K562 (cell line): ENCODE results near the gene TRUB2. TPM values are rescaled to one million over a fixed set of nuclear protein-coding genes. Genes with fewer than 3 reads are reported as not detected.
A peak's percentile ranks its signal among the peaks of the same experiment; 100 is the strongest.

ENCODE experiments used
- ATAC-seq: fragments of 200-7000 bp; cut with Tn5 transposase; 3 replicates; pipeline ENCODE4 v1.9.1; 2020; ENCODE audit warnings: moderate library complexity
- Bru-seq: library from RNA; stranded (reverse); fragments of 400-500 nt; gene quantifications from one replicate; lab custom pipeline; 2021; lab: Mats Ljungman, UMichigan
- BruChase-seq, 2 experiments: library from RNA; stranded (reverse); fragments of 400-500 nt; gene quantifications; one replicate each; lab custom pipeline; 2021; lab: Mats Ljungman, UMichigan
- BruUV-seq: library from RNA; stranded (reverse); fragments of 400-500 nt; replicated peaks from 2 replicates; lab custom pipeline; 2021; lab: Mats Ljungman, UMichigan
- CTCF ChIA-PET: fragments of 300-600 bp; formaldehyde crosslinking; extraction: SDS; loops from one replicate; lab custom pipeline; 2021; ENCODE audit warnings: low intra/inter-chr PET ratio; lab: Yijun Ruan, JAX
- POLR2A ChIA-PET: fragments of 300-600, 350-650 bp; sonication (Branson Sonifier 250); formaldehyde crosslinking; extraction: SDS; loops from one replicate; lab custom pipeline; 2021; ENCODE audit warnings: antibody characterized with exemption, inconsistent platforms; lab: Yijun Ruan, JAX
- DNase-seq, 4 experiments: peaks; one replicate each; pipeline versions ENCODE4 v3.0.0 to v3.0.0-alpha.2; 2011 to 2018; ENCODE audit warnings: low spot score in 3 of 4, mixed read lengths in 3 of 4; ENCODE audit errors: extremely low read depth in 1 of 4
- FAIRE-seq: peaks from 2 replicates; lab custom pipeline; 2011; peaks lifted over from hg19 to GRCh38; lab: Jason Lieb, UNC
- H2AFZ ChIP-seq: 2 replicates; pipeline ENCODE4 v1.6.0; 2011; ENCODE audit warnings: low read depth, low read length, control low read depth, inconsistent platforms
- H3K27ac ChIP-seq: fragments of 200-600 bp; 3 replicates; pipeline ENCODE4 v1.8.0; 2011; ENCODE audit warnings: low read depth, mild to moderate bottlenecking, control low read depth, inconsistent platforms, low read length, moderate library complexity, mixed read lengths; ENCODE audit errors: extremely low read depth
- H3K27me3 ChIP-seq, 2 experiments: fragments of 300-600 bp in 1 of 2; 2 replicates in 1 of 2; 3 replicates in 1 of 2; pipeline versions ENCODE4 v1.6.0 to v1.8.0; 2011; ENCODE audit warnings: inconsistent platforms in 2 of 2, low read length in 2 of 2, mild to moderate bottlenecking in 1 of 2, mixed read lengths in 1 of 2, moderate library complexity in 1 of 2; ENCODE audit not compliant: control insufficient read depth in 2 of 2, insufficient read depth in 2 of 2
- H3K36me3 ChIP-seq: fragments of 300-600 bp; 3 replicates; pipeline ENCODE4 v1.8.0; 2011; ENCODE audit warnings: mild to moderate bottlenecking, low read length, inconsistent platforms; ENCODE audit not compliant: control insufficient read depth, insufficient read depth
- H3K4me1 ChIP-seq, 2 experiments: fragments of 200-600 bp in 1 of 2; replicated peaks in 1 of 2; 2 replicates in 1 of 2; 3 replicates in 1 of 2; pipeline versions ENCODE4 v1.5.1 to v1.8.0; 2011; ENCODE audit warnings: inconsistent platforms in 2 of 2, low read length in 2 of 2, mild to moderate bottlenecking in 1 of 2, mixed read lengths in 1 of 2, moderate library complexity in 1 of 2; ENCODE audit not compliant: control insufficient read depth in 2 of 2, insufficient read depth in 2 of 2
- H3K4me2 ChIP-seq: 2 replicates; pipeline ENCODE4 v1.6.1; 2011; ENCODE audit warnings: low read length, control low read depth, inconsistent platforms, mixed read lengths; ENCODE audit not compliant: insufficient read depth
- H3K4me3 ChIP-seq: fragments of 200-600 bp; sonication (generic), shearing (Covaris generic); 2 replicates; pipeline ENCODE4 v1.5.1; 2016; ENCODE audit warnings: control low read depth, inconsistent platforms
- H3K79me2 ChIP-seq: fragments of 200-600 bp; 3 replicates; pipeline ENCODE4 v1.8.0; 2011; ENCODE audit warnings: low read length, inconsistent platforms; ENCODE audit not compliant: control insufficient read depth, insufficient read depth
- H3K9ac ChIP-seq, 2 experiments: 2 replicates each; pipeline versions ENCODE4 v1.6.0 to v1.6.1; 2011; ENCODE audit warnings: low read depth in 2 of 2, low read length in 2 of 2, control low read depth in 1 of 2, inconsistent platforms in 1 of 2, mild to moderate bottlenecking in 1 of 2, mixed read lengths in 1 of 2; ENCODE audit not compliant: insufficient read depth in 1 of 2
- H3K9me1 ChIP-seq: one replicate; pipeline ENCODE4 v1.6.0; 2011; ENCODE audit warnings: inconsistent platforms, mild to moderate bottlenecking, low read length, moderate library complexity; ENCODE audit not compliant: control insufficient read depth, insufficient read depth
- H3K9me3 ChIP-seq: replicated peaks from 2 replicates; pipeline ENCODE4 v1.5.1; 2011; ENCODE audit warnings: low read depth, low read length, inconsistent platforms; ENCODE audit not compliant: control insufficient read depth, insufficient read depth
- H4K20me1 ChIP-seq: replicated peaks from 2 replicates; pipeline ENCODE4 v1.6.1; 2011; ENCODE audit warnings: low read length, inconsistent platforms, mixed read lengths; ENCODE audit not compliant: control insufficient read depth, insufficient read depth
- ARHGAP35 ChIP-seq: fragments of 450-650 bp; IDR thresholded peaks from 2 replicates; pipeline ENCODE4 v1.6.1; 2018; ENCODE audit not compliant: partially characterized antibody
- BRD9 ChIP-seq: fragments of 450-650 bp; IDR thresholded peaks from 2 replicates; pipeline ENCODE4 v1.6.1; 2018; ENCODE audit warnings: low read depth; ENCODE audit not compliant: partially characterized antibody
- DPF2 ChIP-seq: fragments of 450-650 bp; IDR thresholded peaks from 2 replicates; pipeline ENCODE4 v1.6.1; 2016
- EGR1 ChIP-seq: fragments of 450-650 bp; conservative IDR thresholded peaks from 2 replicates; pipeline ENCODE4 v1.6.1; 2017; ENCODE audit warnings: mild to moderate bottlenecking
- FOXA3 ChIP-seq, 2 experiments: fragments of 450-650 bp in 1 of 2; sonication (generic) in 1 of 2; formaldehyde crosslinking; IDR thresholded peaks in 1 of 2; conservative IDR thresholded peaks in 1 of 2; 2 replicates each; pipeline versions ENCODE4 v1.4.0 to v1.8.0; 2020 to 2022; ENCODE audit warnings: mild to moderate bottlenecking in 2 of 2, missing genetic modification reagents in 1 of 2
- LARP7 ChIP-seq: fragments of 450-650 bp; IDR thresholded peaks from 2 replicates; pipeline ENCODE4 v1.6.1; 2016
- NR4A1 ChIP-seq, 2 experiments: fragments of 250-450 bp in 1 of 2; fragments of 450-650 bp in 1 of 2; sonication (Bioruptor Pico) in 1 of 2; IDR thresholded peaks; 2 replicates each; pipeline versions ENCODE4 v1.4.0 to v1.6.1; 2016 to 2020; ENCODE audit warnings: mild to moderate bottlenecking in 2 of 2, missing compliant biosample characterization in 1 of 2, missing genetic modification characterization in 1 of 2, moderate library complexity in 1 of 2
- PRPF4 ChIP-seq: fragments of 200-400 bp; formaldehyde crosslinking; IDR thresholded peaks from one replicate; pipeline ENCODE4 v1.6.1; 2017; ENCODE audit warnings: low read length, low read depth, mild to moderate bottlenecking; ENCODE audit not compliant: insufficient read depth, poor library complexity, severe bottlenecking
- PURB ChIP-seq: sonication (generic); formaldehyde crosslinking; IDR thresholded peaks from 2 replicates; pipeline ENCODE4 v1.9.0; 2021; ENCODE audit warnings: low read depth, mild to moderate bottlenecking, missing genetic modification reagents
- ZBTB12 ChIP-seq: fragments of 250-450 bp; sonication (Bioruptor Pico); IDR thresholded peaks from 2 replicates; pipeline ENCODE4 v1.4.0; 2020
- ZNF436 ChIP-seq: fragments of 250-450, 450-650 bp; sonication (Bioruptor Pico); formaldehyde crosslinking; IDR thresholded peaks from 2 replicates; pipeline ENCODE4 v1.7.0; 2020; ENCODE audit warnings: mild to moderate bottlenecking
- WGBS: fragments of 100-300 bp; shearing (Covaris generic); methylation state at CpG from one replicate; pipeline ENCODE4 v1.1.6; 2016; ENCODE audit warnings: low coverage, mixed read lengths; ENCODE audit not compliant: insufficient coverage; ENCODE audit errors: missing lambda C conversion rate; 5-methylcytosine and 5-hydroxymethylcytosine counted together
- in situ Hi-C: fragments of 300-500 bp; cut with MboI; formaldehyde crosslinking; loops from 4 replicates; pipeline ENCODE4 v1.15.0; 2018; ENCODE audit warnings: inconsistent platforms, mixed read lengths
- intact Hi-C: fragments of 100-400 bp; cut with micrococcal nuclease; formaldehyde crosslinking; loops from 2 replicates; pipeline ENCODE4 v1.14.2; 2022
- long read RNA-seq, 3 experiments: library from polyadenylated mRNA in 2 of 3; library from RNA in 1 of 3; unstranded in 2 of 3; stranded (forward) in 1 of 3; transcript quantifications; one replicate each; pipeline ENCODE4 v2.0.0, GENCODE V29; 2019 to 2022
- polyA minus RNA-seq, 3 experiments: library from RNA; depleted of rRNA, polyadenylated mRNA; stranded (reverse); fragments of >200 nt; gene quantifications; 2 replicates each; pipeline ENCODE4 v1.2.3, GENCODE V29; 2011
- polyA plus RNA-seq, 8 experiments: library from polyadenylated mRNA; depleted of rRNA in 4 of 8; stranded (reverse) in 5 of 8; unstranded in 3 of 8; fragments of >200 nt; fragmentation: Nextera tagmentation in 2 of 8; fragmentation: Illumina TruSeq in 1 of 8; extraction: Ambion mirVana in 2 of 8; extraction: Trizol in 1 of 8; gene quantifications; 2 replicates each; pipeline versions ENCODE4 v1.2.1 to v1.2.3, GENCODE V29; 2011 to 2014; ENCODE audit warnings: inconsistent platforms in 1 of 8, missing spikeins in 1 of 8
- total RNA-seq, 7 experiments: library from RNA; depleted of rRNA in 6 of 7; stranded (reverse); fragments of >200 nt in 6 of 7; fragmentation: Illumina TruSeq in 2 of 7; extraction: Trizol in 2 of 7; gene quantifications; 2 replicates each; pipeline versions ENCODE4 v1.2.1 to v1.2.3, GENCODE V29; 2011 to 2021; ENCODE audit warnings: low replicate concordance in 1 of 7
- TF ChIP-seq, protein P1 (sequence below), 2 experiments: fragments of 450-650 bp; conservative IDR thresholded peaks; 2 replicates each; pipeline ENCODE4 v1.6.1; 2017; ENCODE audit warnings: mild to moderate bottlenecking in 2 of 2, moderate library complexity in 2 of 2

Gene TRUB2
- total RNA-seq (2011; cell fraction: chromatin; rRNA removed; ENCODE audit: low replicate concordance), result 35.5 and 103 TPM in 2 replicates
- 64.2 and 80.4 TPM in 2 replicates for total RNA-seq (2011; cell fraction: nucleolus; rRNA removed)
- 48.8 and 49.1 TPM in 2 replicates for total RNA-seq (2011; cell fraction: nucleoplasm; rRNA removed)
- total RNA-seq (2014; rRNA removed) (46.0 and 90.9 TPM in 2 replicates), total RNA-seq (2014; rRNA removed; fragmentation: Illumina TruSeq; extraction: Trizol) (43.0 and 63.0 TPM in 2 replicates), total RNA-seq (2015; rRNA removed; fragmentation: Illumina TruSeq; extraction: Trizol) (72.7 and 74.7 TPM in 2 replicates), total RNA-seq (2021) (91.3 and 104 TPM in 2 replicates), polyA plus RNA-seq (2011; rRNA removed) (64.4 and 79.2 TPM in 2 replicates), polyA plus RNA-seq (2014; fragmentation: Illumina TruSeq; extraction: Trizol) (110 and 117 TPM in 2 replicates), polyA plus RNA-seq (2014; fragmentation: Nextera tagmentation; extraction: Ambion mirVana) (10 to 100 TPM in 1 of 2 experiments, 1 to 10 TPM in 1; 9.3 to 24.2 TPM), polyA plus RNA-seq (2014; rRNA removed) (56.7 and 89.1 TPM in 2 replicates), polyA minus RNA-seq (2011; rRNA and poly(A)+ RNA removed) (43.1 and 50.2 TPM in 2 replicates), Bru-seq, nascent RNA (percentile 79 among the genes with signal in this experiment), BruChase-seq, experiment 1, labeled RNA remaining after a 2-hour chase (percentile 74 among the genes with signal in this experiment), BruChase-seq, experiment 2, labeled RNA remaining after a 6-hour chase (percentile 73 among the genes with signal in this experiment)
- polyA plus RNA-seq (2011; cell fraction: cytosol; rRNA removed), result 56.0 and 75.1 TPM in 2 replicates
- 31.6 and 47.8 TPM in 2 replicates for polyA plus RNA-seq (2011; cell fraction: nucleus; rRNA removed)
- 64.7 and 97.4 TPM in 2 replicates for polyA plus RNA-seq (2012)
- 49.8 and 67.6 TPM in 2 replicates for polyA minus RNA-seq (2011; cell fraction: cytosol; rRNA and poly(A)+ RNA removed)
- polyA minus RNA-seq (2011; cell fraction: nucleus; rRNA and poly(A)+ RNA removed), result 19.1 and 26.8 TPM in 2 replicates
- long read RNA-seq, experiment 1, full-length matches to known transcripts, result 424 of 552 reads
- long read RNA-seq, experiment 1, partial matches to known transcripts, result 40 of 552 reads
- long read RNA-seq, experiment 1, other reads (novel, unspliced or antisense), result 88 of 552 reads
- long read RNA-seq, experiment 2, full-length matches to known transcripts, result 107 of 147 reads
- long read RNA-seq, experiment 2, partial matches to known transcripts, result 6 of 147 reads
- long read RNA-seq, experiment 2, other reads (novel, unspliced or antisense), result 34 of 147 reads
- long read RNA-seq, experiment 3, full-length matches to known transcripts, result 200 of 210 reads
- long read RNA-seq, experiment 3, partial matches to known transcripts, result 3 of 210 reads
- long read RNA-seq, experiment 3, other reads (novel, unspliced or antisense), result 7 of 210 reads

DNA sequence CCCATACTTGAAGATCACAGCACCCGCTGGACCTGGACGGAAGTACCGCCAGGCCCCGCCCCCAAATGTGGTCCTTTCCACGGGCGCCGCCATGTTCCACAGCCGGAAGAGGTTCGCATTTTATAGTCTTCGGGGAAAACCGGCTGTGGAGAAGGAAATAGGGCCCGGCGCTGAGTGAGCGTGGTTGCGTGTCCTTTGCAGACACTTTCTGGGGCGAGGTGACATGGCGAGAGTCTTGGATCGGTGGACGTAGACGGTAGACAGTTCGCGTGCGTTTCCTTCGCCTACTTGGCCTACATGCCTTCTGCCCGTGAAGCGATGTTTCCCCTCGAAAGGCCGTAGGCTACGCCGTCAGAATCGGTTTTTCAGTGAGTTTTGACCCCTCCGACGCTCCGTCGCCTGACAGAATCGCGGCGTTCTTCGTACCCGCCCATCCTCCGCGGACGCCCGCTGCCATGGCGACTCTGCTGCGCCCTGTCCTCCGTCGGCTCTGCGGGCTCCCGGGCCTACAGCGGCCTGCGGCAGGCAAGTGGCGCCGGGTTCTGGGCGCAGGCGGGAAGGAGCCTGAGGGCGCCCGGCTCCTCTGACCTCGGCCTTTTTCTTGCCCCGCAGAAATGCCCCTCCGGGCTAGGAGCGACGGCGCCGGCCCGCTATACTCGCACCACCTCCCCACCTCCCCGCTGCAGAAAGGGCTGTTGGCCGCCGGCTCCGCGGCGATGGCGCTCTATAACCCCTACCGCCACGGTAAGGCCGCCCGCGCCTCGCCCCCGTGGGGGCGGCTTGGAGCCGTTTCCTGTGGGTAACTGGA, at the start of gene TRUB2, which contains the start of gene COQ4:
Gene TRUB2 (minus strand): TSS at position 44 of the 808 bp plus-strand sequence. CDS start 39 bp downstream, at position 5.
Gene COQ4 (plus strand): TSS at position 436 of the 808 bp plus-strand sequence. CDS start 20 bp downstream, at position 456.
- H3K4me3 ChIP-seq, result peak within 1 kb of the TSS; percentile 67
- peaks cover 49% of the 10 kb centered on the region for H3K79me2 ChIP-seq
- peak; percentile 98 to 100 (median 100) for DNase-seq
- BruUV-seq, result TSS peak; percentile 73
- peak within 1 kb of the TSS; percentile 92 to 93 for H3K9ac ChIP-seq
- peaks cover 66% of the 10 kb centered on the region for H3K36me3 ChIP-seq
- H2AFZ ChIP-seq, result peak within 1 kb of the TSS; percentile 99
- peak within 1 kb of the TSS; percentile 94 for H3K27ac ChIP-seq
- peaks cover 8 to 19% of the 10 kb centered on the region in 2 experiments for H3K4me1 ChIP-seq
- no peaks in the 10 kb centered on the region for H3K9me3 ChIP-seq
- in situ Hi-C loops, result loop anchor here (5.0 to 10.0 kb wide), 2 partner anchors 1350 to 1562 kb away; no protein-coding TSS in a partner anchor
- intact Hi-C loops, result loop anchor here (1.0 kb wide), 3 partner anchors 16 to 46 kb away; partner anchors contain the start of genes GOLGA2 and SWI5
- H3K27me3 ChIP-seq, result no peaks in the 10 kb centered on the region
- H4K20me1 ChIP-seq, result no peaks in the 10 kb centered on the region
- no peaks in the 10 kb centered on the region for H3K9me1 ChIP-seq
- peak; percentile 88 for FAIRE-seq
- ATAC-seq, result peak; percentile 95
- H3K4me2 ChIP-seq, result peak within 1 kb of the TSS; percentile 97
- POLR2A ChIA-PET, result interaction anchor here (0.6 to 3.7 kb wide), 6 partner anchors 12 to 1360 kb away, joined by 3 to 51 read pairs (median 7); no protein-coding TSS in a partner anchor
- under 1% methylated on average over 83 of the region's 83 CpGs for WGBS
- CTCF ChIA-PET, result interaction anchor here (0.6 kb wide), 1 partner anchor 293 kb away, joined by 3 read pairs; no protein-coding TSS in a partner anchor
- TF ChIP-seq LARP7, result no peak
- no peak for TF ChIP-seq ARHGAP35
- no peak for TF ChIP-seq DPF2
- TF ChIP-seq, protein P1, sequence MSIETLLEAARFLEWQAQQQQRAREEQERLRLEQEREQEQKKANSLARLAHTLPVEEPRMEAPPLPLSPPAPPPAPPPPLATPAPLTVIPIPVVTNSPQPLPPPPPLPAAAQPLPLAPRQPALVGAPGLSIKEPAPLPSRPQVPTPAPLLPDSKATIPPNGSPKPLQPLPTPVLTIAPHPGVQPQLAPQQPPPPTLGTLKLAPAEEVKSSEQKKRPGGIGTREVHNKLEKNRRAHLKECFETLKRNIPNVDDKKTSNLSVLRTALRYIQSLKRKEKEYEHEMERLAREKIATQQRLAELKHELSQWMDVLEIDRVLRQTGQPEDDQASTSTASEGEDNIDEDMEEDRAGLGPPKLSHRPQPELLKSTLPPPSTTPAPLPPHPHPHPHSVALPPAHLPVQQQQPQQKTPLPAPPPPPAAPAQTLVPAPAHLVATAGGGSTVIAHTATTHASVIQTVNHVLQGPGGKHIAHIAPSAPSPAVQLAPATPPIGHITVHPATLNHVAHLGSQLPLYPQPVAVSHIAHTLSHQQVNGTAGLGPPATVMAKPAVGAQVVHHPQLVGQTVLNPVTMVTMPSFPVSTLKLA (conservative IDR thresholded peaks at IDR 0.05), result no peak
- TF ChIP-seq ZNF436 (CRISPR knock-in tag), result peak; percentile 45; the same call in 1 of the 2 replicates
- TF ChIP-seq NR4A1 (CRISPR knock-in tag; IDR thresholded peaks at IDR 0.05), result peak; percentile 91; the same call in 1 of the 2 replicates
- peak; percentile 96 for TF ChIP-seq NR4A1 (tag; IDR thresholded peaks at IDR 0.05)
- no peak for TF ChIP-seq FOXA3 (CRISPR knock-in tag; conservative IDR thresholded peaks at IDR 0.05 in 1 of 2, IDR thresholded peaks at IDR 0.05 in 1 of 2)
- no peak for TF ChIP-seq PURB (CRISPR knock-in tag)
- no peak for TF ChIP-seq EGR1
- no peak for TF ChIP-seq BRD9
- peak; percentile 77 for TF ChIP-seq ZBTB12 (CRISPR knock-in tag)
- no peak for TF ChIP-seq PRPF4
